H1 (cell line): ENCODE data around the gene DEFB108B.
"Not testable (repeated sequence)": the region's sequence is repeated elsewhere in the genome, so short reads cannot be mapped to it uniquely, and the experiment has no call there.

Experiments used
- CTCF ChIP-seq, 3 experiments: IDR thresholded peaks; 1 replicate in 2 of 3; 2 replicates in 1 of 3; pipeline versions ENCODE4 v1.5.1 to v1.6.1; 2011; ENCODE audit warnings: low read length in 3 of 3, mild to moderate bottlenecking in 3 of 3, inconsistent platforms in 2 of 3, low read depth in 1 of 3, moderate library complexity in 1 of 3; ENCODE audit not compliant: insufficient read depth in 1 of 3; ENCODE audit errors: control extremely low read depth in 1 of 3
- EP300 ChIP-seq, 2 experiments: IDR thresholded peaks; 1 replicate in 1 of 2; 2 replicates in 1 of 2; pipeline ENCODE4 v1.6.1; 2011 to 2012; ENCODE audit warnings: low read depth in 2 of 2, low read length in 2 of 2, mild to moderate bottlenecking in 2 of 2, borderline replicate concordance in 1 of 2, inconsistent platforms in 1 of 2, moderate library complexity in 1 of 2
- EZH2 ChIP-seq: fragments of 200-600 bp; sonication (generic); IDR thresholded peaks from 2 replicates; pipeline ENCODE4 v1.7.1; 2012; ENCODE audit warnings: low read depth, mild to moderate bottlenecking, moderate library complexity, low read length, inconsistent platforms; ENCODE audit not compliant: severe bottlenecking
- NRF1 ChIP-seq: IDR thresholded peaks from 2 replicates; pipeline ENCODE4 v1.6.1; 2011; ENCODE audit warnings: mild to moderate bottlenecking, low read depth, low read length, improper control_type of control experiment
- RAD21 ChIP-seq, 2 experiments: IDR thresholded peaks in 1 of 2; conservative IDR thresholded peaks in 1 of 2; 2 replicates each; pipeline ENCODE4 v1.6.1; 2011; ENCODE audit warnings: low read depth in 2 of 2, low read length in 2 of 2, improper control_type of control experiment in 1 of 2, inconsistent platforms in 1 of 2, mild to moderate bottlenecking in 1 of 2, moderate library complexity in 1 of 2
- RFX5 ChIP-seq: IDR thresholded peaks from 2 replicates; pipeline ENCODE4 v1.6.1; 2011; ENCODE audit warnings: low read depth, low read length, improper control_type of control experiment, borderline replicate concordance
- TEAD4 ChIP-seq: IDR thresholded peaks from 2 replicates; pipeline ENCODE4 v1.6.1; 2012; ENCODE audit warnings: low read depth, low read length, inconsistent platforms, mixed read lengths
- USF2 ChIP-seq: IDR thresholded peaks from 2 replicates; pipeline ENCODE4 v1.6.1; 2011; ENCODE audit warnings: low read length, improper control_type of control experiment
- TF ChIP-seq, protein P1 (sequence below): IDR thresholded peaks from 2 replicates; pipeline ENCODE4 v1.6.1; 2012; ENCODE audit warnings: inconsistent platforms

DNA sequence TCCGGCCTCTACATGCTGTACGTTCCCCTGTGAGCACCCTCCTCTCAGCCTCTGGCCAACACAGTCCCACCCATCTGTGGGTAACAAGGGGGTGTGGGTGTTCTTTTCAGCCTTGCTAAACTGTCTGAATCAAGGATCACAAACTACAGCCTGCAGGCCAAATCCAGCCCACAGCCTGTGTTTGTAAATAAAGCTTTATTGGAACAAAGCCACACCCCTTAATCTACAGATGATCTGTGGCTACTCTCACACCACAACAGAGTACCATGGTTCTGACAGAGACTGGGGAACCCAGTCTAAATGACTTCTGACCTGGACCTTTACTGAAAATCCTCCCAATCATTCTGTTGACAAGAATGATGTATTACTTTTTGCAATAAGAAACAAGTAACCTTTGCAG is 32.0 kb upstream of the DEFB108B start:
- not testable (repeated sequence) for TF ChIP-seq TEAD4; CTCF (IDR thresholded peaks at IDR 0.05; ENCODE audit: control extremely low read depth in 1 of 3, insufficient read depth in 1 of 3, low read depth in 1 of 3, low read length in 3 of 3); RAD21 (IDR thresholded peaks at IDR 0.05 in 1 of 2, conservative IDR thresholded peaks at IDR 0.05 in 1 of 2; ENCODE audit: low read depth in 2 of 2, low read length in 2 of 2); EZH2; NRF1; USF2; RFX5; EP300 (IDR thresholded peaks at IDR 0.05; ENCODE audit: borderline replicate concordance in 1 of 2, low read depth in 2 of 2, low read length in 2 of 2)
- TF ChIP-seq, protein P1, sequence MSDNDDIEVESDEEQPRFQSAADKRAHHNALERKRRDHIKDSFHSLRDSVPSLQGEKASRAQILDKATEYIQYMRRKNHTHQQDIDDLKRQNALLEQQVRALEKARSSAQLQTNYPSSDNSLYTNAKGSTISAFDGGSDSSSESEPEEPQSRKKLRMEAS = not testable (repeated sequence)
